ENCODE results near the gene CYFIP1. TPM values are rescaled to one million over a fixed set of nuclear protein-coding genes. Genes with fewer than 3 reads are reported as not detected.
"Not testable (repeated sequence)": the region's sequence is repeated elsewhere in the genome, so short reads cannot be mapped to it uniquely, and the experiment has no call there.

The CYFIP1 gene
- total and polyA plus RNA-seq, 11 donors = 7.6 to 111 (median 32.8) TPM

- TF ChIP-seq, protein P1, sequence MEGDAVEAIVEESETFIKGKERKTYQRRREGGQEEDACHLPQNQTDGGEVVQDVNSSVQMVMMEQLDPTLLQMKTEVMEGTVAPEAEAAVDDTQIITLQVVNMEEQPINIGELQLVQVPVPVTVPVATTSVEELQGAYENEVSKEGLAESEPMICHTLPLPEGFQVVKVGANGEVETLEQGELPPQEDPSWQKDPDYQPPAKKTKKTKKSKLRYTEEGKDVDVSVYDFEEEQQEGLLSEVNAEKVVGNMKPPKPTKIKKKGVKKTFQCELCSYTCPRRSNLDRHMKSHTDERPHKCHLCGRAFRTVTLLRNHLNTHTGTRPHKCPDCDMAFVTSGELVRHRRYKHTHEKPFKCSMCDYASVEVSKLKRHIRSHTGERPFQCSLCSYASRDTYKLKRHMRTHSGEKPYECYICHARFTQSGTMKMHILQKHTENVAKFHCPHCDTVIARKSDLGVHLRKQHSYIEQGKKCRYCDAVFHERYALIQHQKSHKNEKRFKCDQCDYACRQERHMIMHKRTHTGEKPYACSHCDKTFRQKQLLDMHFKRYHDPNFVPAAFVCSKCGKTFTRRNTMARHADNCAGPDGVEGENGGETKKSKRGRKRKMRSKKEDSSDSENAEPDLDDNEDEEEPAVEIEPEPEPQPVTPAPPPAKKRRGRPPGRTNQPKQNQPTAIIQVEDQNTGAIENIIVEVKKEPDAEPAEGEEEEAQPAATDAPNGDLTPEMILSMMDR (IDR thresholded peaks at IDR 0.05) = no peak
- TF ChIP-seq POLR2A (IDR thresholded peaks at IDR 0.05) = no peak
- 92 to 100% (median 97%) methylated on average over 2 to 3 of the region's 3 CpGs for WGBS, 4 donors
- intact Hi-C loops (cut with DNase I) = loop anchor here in 1 of 10 donors (10.0 kb wide), 1 partner anchor 100 kb away; no protein-coding TSS in a partner anchor
- Histone ChIP-seq H3K4me1 (no peaks in the 10 kb centered on the region), H3K4me3 (no peak overlapping the region), H3K27ac (no peak overlapping the region), H3K9me3 (no peaks in the 10 kb centered on the region), H3K36me3 (peaks cover 0 to 99% (median 92%) of the 10 kb centered on the region in 9 donors), H3K27me3 (no peaks in the 10 kb centered on the region)
- DNase-seq = no peak
- peak in 1 of 4 donors; percentile 50 for ATAC-seq
These were observed 34.3 kb upstream of the CYFIP1 start for GRCh38 chr15:23014394-23015000.

DNA sequence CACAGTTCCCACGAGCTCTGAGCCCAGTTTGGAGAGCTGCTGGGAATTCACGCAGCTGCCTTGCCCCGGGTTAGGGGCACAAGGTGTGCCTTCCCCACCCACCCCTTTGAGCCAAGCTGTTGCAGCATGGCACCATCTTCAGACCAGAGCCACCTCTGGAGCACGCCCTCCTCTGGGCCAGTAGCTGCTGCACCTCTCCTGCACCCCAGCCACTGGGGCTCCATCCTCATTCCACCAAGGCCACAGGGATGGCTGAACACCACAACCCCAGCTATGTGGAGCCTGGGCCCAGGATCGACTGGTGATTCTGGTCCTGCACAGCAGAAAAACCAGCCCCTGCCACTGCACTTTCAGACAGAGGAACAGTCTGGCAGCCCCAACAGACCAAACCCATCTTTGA, 33.5 kb upstream of the CYFIP1 start:
- peaks cover 0 to 99% (median 92%) of the 10 kb centered on the region in 9 donors for H3K36me3 ChIP-seq
- peak in 1 of 4 donors; percentile 34 for ATAC-seq
- no peak overlapping the region for H3K27ac ChIP-seq
- no peak for TF ChIP-seq POLR2A (IDR thresholded peaks at IDR 0.05)
- TF ChIP-seq, protein P1 (IDR thresholded peaks at IDR 0.05) = no peak
- DNase-seq = no peak
- H3K4me3 ChIP-seq = no peak overlapping the region
- H3K27me3 ChIP-seq = no peaks in the 10 kb centered on the region
- no peaks in the 10 kb centered on the region for H3K9me3 ChIP-seq
- intact Hi-C loops (cut with DNase I) = loop anchor here in 1 of 10 donors (10.0 kb wide), 1 partner anchor 99 kb away; no protein-coding TSS in a partner anchor
- H3K4me1 ChIP-seq = no peaks in the 10 kb centered on the region
- WGBS, 4 donors = 88 to 97% (median 95%) methylated on average over 5 of the region's 5 CpGs

GRCh38 chr15:23012616-23013015, 32.4 kb upstream of the CYFIP1 start:
- not testable (repeated sequence) for H3K27ac ChIP-seq, DNase-seq, ATAC-seq, H3K4me3 ChIP-seq, H3K27me3 ChIP-seq, H3K4me1 ChIP-seq, H3K9me3 ChIP-seq
- H3K36me3 ChIP-seq = peaks cover 0 to 99% (median 92%) of the 10 kb centered on the region in 9 donors
- WGBS, 4 donors = 94 to 97% (median 95%) methylated on average over 9 of the region's 9 CpGs
- intact Hi-C loops (cut with DNase I) = loop anchor here in 1 of 10 donors (10.0 kb wide), 1 partner anchor 98 kb away; no protein-coding TSS in a partner anchor

DNA sequence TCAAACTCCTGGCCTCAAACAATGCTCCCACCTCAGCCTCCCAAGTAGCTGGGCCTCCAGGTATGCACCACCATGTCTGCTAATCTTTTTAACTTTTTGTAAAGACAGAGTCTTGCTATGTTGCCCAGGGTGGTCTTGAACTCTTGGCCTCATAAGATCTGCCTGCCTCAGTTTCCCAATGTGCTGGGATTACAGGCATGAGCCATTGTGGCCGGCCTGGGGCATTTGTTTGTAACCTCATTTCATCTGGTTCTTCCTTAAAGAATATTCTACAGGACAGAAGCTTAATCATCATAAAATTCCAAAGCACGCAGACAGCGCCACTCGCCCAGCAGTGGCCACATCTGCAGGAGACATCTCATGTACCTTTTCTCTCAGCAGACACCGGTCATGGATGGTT, 23.6 kb upstream of the CYFIP1 start:
- Histone ChIP-seq H3K9me3 (no peaks in the 10 kb centered on the region), H3K4me1 (no peaks in the 10 kb centered on the region), H3K36me3 (peaks cover 0 to 99% (median 89%) of the 10 kb centered on the region in 9 donors), H3K4me3 (no peak overlapping the region), H3K27me3 (no peaks in the 10 kb centered on the region), H3K27ac (no peak overlapping the region)
- WGBS, 4 donors = 96 to 99% (median 96%) methylated on average over 5 of the region's 5 CpGs
- DNase-seq = no peak
- no peak for ATAC-seq
- intact Hi-C loops (cut with DNase I) = no loop called here
- TF ChIP-seq, protein P1 (IDR thresholded peaks at IDR 0.05) = no peak
- no peak for TF ChIP-seq POLR2A (IDR thresholded peaks at IDR 0.05)

All from heart left ventricle (tissue), 16 donors.